Measurements from ENCODE around the gene ZBTB5. TPM values are rescaled to one million over a fixed set of nuclear protein-coding genes. Genes with fewer than 3 reads are reported as not detected.

The ZBTB5 gene
- total RNA-seq, 1 donor from 2014 or later = 11.3 TPM

DNA sequence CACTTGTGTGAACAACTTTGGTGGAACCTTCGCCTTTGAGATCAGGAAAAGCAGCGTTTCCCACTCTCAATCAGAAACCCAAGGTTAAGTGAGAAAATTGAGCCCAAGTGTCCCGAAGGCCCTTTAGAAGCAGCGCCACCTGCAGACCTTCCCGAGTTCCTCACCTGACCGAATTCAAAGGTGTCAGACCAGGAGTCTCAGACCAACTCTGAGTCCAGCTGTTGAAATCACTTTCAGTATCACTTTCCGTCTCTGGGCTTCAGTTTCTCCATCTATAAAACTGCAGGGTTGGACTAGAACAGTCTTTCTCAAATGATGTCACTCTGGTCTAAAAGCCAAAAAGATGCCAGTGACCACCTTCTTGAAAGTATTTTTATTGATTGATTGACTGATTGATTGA, 74.5 kb downstream of the ZBTB5 start:
- Histone ChIP-seq H3K27ac (ENCODE audit: low read depth, low read length) (no peak overlapping the region), H3K36me3 (ENCODE audit: insufficient read depth, low read length) (no peaks in the 10 kb centered on the region), H2AFZ (ENCODE audit: low read depth, low read length) (no peak overlapping the region), H3K4me1 (ENCODE audit: insufficient read depth, low read length) (no peaks in the 10 kb centered on the region), H3K79me2 (ENCODE audit: insufficient read depth, low read length) (no peaks in the 10 kb centered on the region), H3K27me3 (ENCODE audit: insufficient read depth, low read length) (peaks cover 3% of the 10 kb centered on the region), H3K9ac (ENCODE audit: low read length) (no peak overlapping the region), H3K4me3 (ENCODE audit: insufficient read depth, low read depth, low read length) (no peak overlapping the region), H4K20me1 (ENCODE audit: insufficient read depth, low read length) (no peaks in the 10 kb centered on the region), H3K9me3 (ENCODE audit: insufficient read depth, low read depth, low read length) (no peaks in the 10 kb centered on the region), H3K4me2 (ENCODE audit: low read length) (no peak overlapping the region)
- Mint-ChIP-seq H3K27me3 (ENCODE audit: low read depth, unreplicated experiment) (peaks cover 21% of the 10 kb centered on the region), H3K4me3 (ENCODE audit: unreplicated experiment) (no peak overlapping the region), H3K36me3 (ENCODE audit: low read depth, unreplicated experiment) (peaks cover 2% of the 10 kb centered on the region), H3K9me3 (ENCODE audit: unreplicated experiment) (no peaks in the 10 kb centered on the region), H3K4me1 (ENCODE audit: low read depth, unreplicated experiment) (no peaks in the 10 kb centered on the region), H3K27ac (ENCODE audit: unreplicated experiment) (no peak overlapping the region)
- FAIRE-seq (no peak), DNase-seq (ENCODE audit: low read depth) (no peak)
- TF ChIP-seq EZH2 (IDR thresholded peaks at IDR 0.05; ENCODE audit: insufficient read depth, low read length) = no peak
- TF ChIP-seq, protein P1, sequence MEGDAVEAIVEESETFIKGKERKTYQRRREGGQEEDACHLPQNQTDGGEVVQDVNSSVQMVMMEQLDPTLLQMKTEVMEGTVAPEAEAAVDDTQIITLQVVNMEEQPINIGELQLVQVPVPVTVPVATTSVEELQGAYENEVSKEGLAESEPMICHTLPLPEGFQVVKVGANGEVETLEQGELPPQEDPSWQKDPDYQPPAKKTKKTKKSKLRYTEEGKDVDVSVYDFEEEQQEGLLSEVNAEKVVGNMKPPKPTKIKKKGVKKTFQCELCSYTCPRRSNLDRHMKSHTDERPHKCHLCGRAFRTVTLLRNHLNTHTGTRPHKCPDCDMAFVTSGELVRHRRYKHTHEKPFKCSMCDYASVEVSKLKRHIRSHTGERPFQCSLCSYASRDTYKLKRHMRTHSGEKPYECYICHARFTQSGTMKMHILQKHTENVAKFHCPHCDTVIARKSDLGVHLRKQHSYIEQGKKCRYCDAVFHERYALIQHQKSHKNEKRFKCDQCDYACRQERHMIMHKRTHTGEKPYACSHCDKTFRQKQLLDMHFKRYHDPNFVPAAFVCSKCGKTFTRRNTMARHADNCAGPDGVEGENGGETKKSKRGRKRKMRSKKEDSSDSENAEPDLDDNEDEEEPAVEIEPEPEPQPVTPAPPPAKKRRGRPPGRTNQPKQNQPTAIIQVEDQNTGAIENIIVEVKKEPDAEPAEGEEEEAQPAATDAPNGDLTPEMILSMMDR (IDR thresholded peaks at IDR 0.05; ENCODE audit: insufficient read depth, low read depth, low read length) = peak; percentile 19

Other genes starting within 250 kb of the ZBTB5 start
- 82.1 and 88.1 TPM in 2 replicates for gene GRHPR, start 42.8 kb downstream of the ZBTB5 start, total RNA-seq
- gene POLR1E, start 20.5 kb upstream of the ZBTB5 start, total RNA-seq = 20.5 and 23.2 TPM in 2 replicates
- gene FBXO10, start 110.9 kb upstream of the ZBTB5 start, total RNA-seq = 11.7 and 12.7 TPM in 2 replicates
- gene TOMM5, start 127.1 kb upstream of the ZBTB5 start, total RNA-seq = 125 and 137 TPM in 2 replicates
- 0.05 and 0.07 TPM in 2 replicates for gene FRMPD1, start 185.5 kb upstream of the ZBTB5 start, total RNA-seq

Data from astrocyte (in vitro differentiated cells and primary cell).